SHP77 treated with DMSO at 0.1 percent for 48 hours (cell line): ENCODE results near the gene JMJD6.
"Not testable (repeated sequence)": the region's sequence is repeated elsewhere in the genome, so short reads cannot be mapped to it uniquely, and the experiment has no call there.

ENCODE experiments used
- DNase-seq: peaks from one replicate; lab custom pipeline; 2025; lab: John Stamatoyannopoulos, UW

JMJD6 gene

GRCh38 chr17:76726231-76726775, at the start of gene JMJD6:
Gene JMJD6 (minus strand): TSS chr17:76726606. CDS start chr17:76726475, 131 bp downstream.
- DNase-seq = peak; percentile 97

DNA sequence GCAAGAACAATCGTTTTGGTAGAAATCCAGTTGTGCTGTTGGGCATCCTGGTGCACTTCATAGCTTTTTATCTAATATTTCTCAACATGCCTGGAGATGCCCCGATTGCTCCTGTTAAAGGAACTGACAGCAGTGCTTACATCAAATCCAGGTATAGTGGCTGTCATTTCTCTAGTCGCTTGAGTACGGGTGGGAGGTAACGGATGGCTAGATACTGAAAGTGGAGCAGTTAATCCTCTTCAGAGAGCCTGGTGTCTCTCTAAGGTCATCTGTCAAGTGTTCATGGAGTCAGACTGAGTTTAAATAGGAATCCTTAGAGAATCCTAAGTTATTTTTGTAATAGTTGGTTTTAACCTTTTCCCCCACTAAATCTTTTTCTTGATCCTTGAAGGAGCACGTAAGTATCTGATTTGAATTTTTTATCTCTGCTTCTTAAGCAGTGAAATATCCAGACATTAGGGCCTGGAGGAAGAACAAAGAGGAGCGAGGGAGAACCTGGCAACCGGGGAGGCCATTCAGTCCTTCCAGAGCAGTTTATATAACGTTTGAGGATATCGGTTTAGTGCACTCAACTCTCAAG, 48.7 kb upstream of the JMJD6 start:
- DNase-seq = no peak

DNA sequence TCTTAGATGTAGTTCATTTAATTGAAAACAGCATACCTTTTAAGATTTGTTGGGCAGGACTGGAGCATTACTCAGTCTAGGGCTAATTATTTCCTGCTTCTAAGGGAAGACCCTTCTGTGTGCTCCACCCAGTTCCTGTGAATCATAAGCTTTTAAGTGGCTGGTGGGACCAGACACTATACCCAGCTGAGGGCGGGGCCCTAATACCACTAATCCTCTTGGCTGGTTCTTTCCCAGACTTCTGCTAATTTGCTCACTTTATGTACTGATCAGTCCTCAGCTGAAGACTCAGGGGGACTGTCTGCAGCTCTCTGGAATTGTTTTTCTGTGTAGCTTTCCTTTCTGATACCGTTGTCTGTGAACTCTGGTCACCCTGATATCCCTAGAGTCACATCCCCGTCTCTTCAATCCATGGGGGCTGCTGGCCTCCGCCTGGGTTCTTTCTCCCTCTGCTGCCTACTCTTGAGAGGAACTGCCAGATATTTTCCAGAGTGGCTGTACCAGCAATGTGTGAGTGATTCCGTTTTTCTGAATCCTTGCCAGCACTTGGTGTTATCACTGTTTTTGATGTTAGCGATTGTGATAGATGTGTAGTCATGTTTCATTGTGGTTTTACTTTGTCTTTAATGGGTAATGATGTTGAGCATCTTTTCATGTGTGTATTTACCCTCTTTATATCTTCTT, 46.6 kb upstream of the JMJD6 start:
- DNase-seq = no peak

DNA sequence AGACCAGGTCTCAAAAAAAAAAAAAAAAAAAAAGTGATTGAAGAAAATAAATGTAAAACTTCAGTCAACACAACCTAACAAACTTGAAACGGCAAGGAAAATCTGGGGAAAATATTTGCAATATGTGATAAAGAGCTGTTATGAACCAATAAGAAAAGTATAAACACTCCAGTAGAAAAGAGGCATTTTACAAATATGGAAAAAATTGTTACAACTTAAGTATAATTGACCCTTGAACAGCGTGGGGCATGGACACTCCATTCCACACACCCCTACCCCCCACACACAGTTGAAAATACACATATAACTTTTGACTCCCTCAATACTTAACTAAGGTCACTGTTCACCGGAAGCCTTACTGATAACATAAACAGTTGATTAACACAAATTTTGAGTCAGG, 32.2 kb upstream of the JMJD6 start:
- no peak for DNase-seq

DNA sequence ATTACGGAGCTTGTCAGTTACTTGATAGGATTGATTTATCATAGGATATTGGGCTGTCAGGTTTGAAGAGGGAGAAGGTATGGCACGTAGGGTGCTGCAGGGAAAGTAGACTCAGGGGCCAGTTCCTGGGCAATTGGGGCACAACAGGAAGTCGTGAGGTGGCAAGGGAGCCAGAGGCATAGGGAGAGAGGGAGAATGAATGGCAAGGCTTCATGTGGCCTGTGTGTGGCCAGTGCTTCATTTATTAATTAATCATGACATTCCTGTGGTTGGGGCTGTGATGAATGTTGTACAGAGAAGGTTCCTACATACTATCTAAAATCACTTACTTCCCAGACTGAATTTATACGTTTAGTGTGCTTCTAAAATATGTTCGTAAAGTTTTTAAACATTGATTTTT, 30.9 kb upstream of the JMJD6 start:
- no peak for DNase-seq

GRCh38 chr17:76755285-76755684, 28.9 kb upstream of the JMJD6 start:
- no peak for DNase-seq

- DNase-seq = no peak
Observed at GRCh38 chr17:76753061-76753961, 26.9 kb upstream of the JMJD6 start.

- no peak for DNase-seq
Observed at GRCh38 chr17:76752006-76752405, 25.6 kb upstream of the JMJD6 start.

GRCh38 chr17:76751416-76751993, 25.1 kb upstream of the JMJD6 start:
- no peak for DNase-seq

DNA sequence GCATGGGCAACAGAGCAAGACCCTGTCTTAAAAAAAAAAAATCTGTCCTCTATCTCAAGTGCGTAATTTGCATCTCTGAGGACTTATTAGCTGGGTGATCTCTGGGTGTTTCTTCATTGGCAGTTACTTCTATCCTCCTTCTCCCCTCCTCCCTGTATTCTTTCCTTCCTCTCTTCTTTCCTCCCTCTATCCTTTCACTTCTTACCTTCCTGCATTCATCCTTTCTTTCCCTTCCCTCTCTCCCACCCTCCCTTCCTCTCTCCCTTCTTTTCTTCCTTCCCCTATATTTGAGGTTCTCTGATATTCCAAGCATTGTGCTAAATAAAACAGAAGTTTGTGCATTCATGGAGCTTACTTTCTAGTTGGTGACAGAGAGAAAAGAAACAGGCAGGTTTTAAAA, 22.3 kb upstream of the JMJD6 start:
- no peak for DNase-seq

- no peak for DNase-seq
Observed at GRCh38 chr17:76747716-76748363, 21.4 kb upstream of the JMJD6 start.

- DNase-seq = not testable (repeated sequence)
Observed at GRCh38 chr17:76745785-76746184, 19.4 kb upstream of the JMJD6 start.

DNA sequence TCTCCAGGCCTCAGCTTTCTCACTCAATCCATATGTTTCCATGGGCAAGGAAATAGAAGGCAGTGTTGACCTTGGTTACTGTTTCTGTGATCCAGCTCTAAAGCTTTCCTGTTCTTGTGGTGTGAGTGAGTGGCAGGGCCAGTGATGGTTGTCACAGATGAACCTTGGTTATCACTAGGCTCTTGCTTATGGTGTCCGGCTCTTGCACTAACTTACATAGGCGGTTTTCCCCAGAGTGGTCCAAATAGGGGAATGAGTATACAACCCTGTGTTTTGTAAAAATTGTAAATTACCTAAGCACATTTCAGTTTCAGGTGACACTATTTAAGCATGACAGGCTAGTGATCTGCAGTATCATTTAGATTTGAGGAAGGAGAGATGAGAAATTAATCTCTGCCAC, 18.3 kb upstream of the JMJD6 start:
- DNase-seq = no peak

- no peak for DNase-seq
Observed at GRCh38 chr17:76742958-76743357, 16.6 kb upstream of the JMJD6 start.

GRCh38 chr17:76740329-76741118, 14.1 kb upstream of the JMJD6 start:
- no peak for DNase-seq

DNA sequence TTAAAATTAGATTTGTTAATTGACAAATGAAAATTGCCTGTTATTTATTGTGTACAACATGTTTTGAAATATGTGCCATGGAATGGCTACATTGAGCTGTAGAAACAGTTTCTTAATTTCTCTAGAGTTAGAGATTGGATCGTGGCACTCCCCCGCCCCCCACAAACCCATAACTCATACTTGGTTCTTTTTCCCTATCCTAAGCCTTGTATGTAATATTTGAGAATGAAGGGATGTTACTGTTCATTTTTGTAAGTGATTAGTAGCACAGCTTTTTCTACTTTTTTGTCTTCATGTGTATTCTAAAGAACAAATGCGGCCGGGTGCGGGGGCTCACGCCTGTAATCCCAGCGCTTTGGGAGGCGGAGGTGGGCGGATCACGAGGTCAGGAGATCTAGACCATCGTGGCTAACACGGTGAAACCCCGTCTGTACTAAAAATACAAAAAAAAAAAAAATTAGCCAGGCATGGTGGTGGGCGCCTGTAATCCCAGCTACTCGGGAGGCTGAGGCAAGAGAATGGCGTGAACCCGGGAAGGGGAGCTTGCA, 13.2 kb upstream of the JMJD6 start:
- not testable (repeated sequence) for DNase-seq

- DNase-seq = no peak
Observed at GRCh38 chr17:76738468-76738850, 12.1 kb upstream of the JMJD6 start.

- DNase-seq = peak; percentile 89
Observed at GRCh38 chr17:76737676-76738467, 11.5 kb upstream of the JMJD6 start, which contains the start of gene MFSD11. Gene MFSD11 (plus strand): TSS chr17:76738119. CDS start chr17:76738353, 234 bp downstream.

GRCh38 chr17:76737082-76737675, 10.8 kb upstream of the JMJD6 start, which contains the start of gene SRSF2:
Gene SRSF2 (minus strand): TSS chr17:76737331. CDS start chr17:76737160, 171 bp downstream.
- peak; percentile 94 for DNase-seq
